Measurements from ENCODE around the gene KRT34.

DNA sequence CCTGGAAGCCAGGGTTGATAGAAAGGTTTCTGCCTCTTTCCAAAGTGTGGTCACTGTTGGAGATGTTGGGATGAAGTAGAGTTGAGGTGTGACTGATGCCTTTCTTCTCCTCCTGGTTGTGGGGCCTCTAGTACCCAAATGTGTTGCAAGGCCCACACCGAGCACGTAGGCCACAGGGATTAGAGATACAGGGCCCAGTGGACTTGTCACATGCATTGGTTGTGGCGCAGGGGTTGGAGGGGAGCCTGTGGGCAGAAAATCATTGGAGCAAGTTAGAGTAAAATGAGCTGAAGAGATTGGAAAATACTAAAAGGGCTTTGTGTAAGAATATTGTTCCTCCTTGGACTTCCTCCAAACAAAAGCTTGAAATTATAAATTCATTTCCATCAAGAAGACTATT is 36.1 kb downstream of the KRT34 start:
- TF ChIP-seq, protein P1, sequence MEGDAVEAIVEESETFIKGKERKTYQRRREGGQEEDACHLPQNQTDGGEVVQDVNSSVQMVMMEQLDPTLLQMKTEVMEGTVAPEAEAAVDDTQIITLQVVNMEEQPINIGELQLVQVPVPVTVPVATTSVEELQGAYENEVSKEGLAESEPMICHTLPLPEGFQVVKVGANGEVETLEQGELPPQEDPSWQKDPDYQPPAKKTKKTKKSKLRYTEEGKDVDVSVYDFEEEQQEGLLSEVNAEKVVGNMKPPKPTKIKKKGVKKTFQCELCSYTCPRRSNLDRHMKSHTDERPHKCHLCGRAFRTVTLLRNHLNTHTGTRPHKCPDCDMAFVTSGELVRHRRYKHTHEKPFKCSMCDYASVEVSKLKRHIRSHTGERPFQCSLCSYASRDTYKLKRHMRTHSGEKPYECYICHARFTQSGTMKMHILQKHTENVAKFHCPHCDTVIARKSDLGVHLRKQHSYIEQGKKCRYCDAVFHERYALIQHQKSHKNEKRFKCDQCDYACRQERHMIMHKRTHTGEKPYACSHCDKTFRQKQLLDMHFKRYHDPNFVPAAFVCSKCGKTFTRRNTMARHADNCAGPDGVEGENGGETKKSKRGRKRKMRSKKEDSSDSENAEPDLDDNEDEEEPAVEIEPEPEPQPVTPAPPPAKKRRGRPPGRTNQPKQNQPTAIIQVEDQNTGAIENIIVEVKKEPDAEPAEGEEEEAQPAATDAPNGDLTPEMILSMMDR (conservative IDR thresholded peaks at IDR 0.05; ENCODE audit: low read depth, low read length) = no peak
- no peak for TF ChIP-seq EZH2 (IDR thresholded peaks at IDR 0.05; ENCODE audit: low read length, unreplicated experiment)
- no peak for TF ChIP-seq EZH2phosphoT487 (IDR thresholded peaks at IDR 0.05; ENCODE audit: borderline replicate concordance, low read length)

Measured in PC-3 (cell line).